Activated CD8-positive, alpha-beta memory T cell treated with anti-CD3 and anti-CD28 coated beads for 4 hours (primary cell): Measurements from ENCODE around the gene ADCK2.
A peak's percentile ranks its signal among the peaks of the same experiment; 100 is the strongest.
"Not testable (repeated sequence)": the region's sequence is repeated elsewhere in the genome, so short reads cannot be mapped to it uniquely, and the experiment has no call there.

ENCODE experiments used
- DNase-seq, 2 donors: peaks; one replicate each; pipeline ENCODE4 v3.0.0-alpha.2; 2020; ENCODE audit warnings: low read depth in 2 of 2

The ADCK2 gene, protein sequence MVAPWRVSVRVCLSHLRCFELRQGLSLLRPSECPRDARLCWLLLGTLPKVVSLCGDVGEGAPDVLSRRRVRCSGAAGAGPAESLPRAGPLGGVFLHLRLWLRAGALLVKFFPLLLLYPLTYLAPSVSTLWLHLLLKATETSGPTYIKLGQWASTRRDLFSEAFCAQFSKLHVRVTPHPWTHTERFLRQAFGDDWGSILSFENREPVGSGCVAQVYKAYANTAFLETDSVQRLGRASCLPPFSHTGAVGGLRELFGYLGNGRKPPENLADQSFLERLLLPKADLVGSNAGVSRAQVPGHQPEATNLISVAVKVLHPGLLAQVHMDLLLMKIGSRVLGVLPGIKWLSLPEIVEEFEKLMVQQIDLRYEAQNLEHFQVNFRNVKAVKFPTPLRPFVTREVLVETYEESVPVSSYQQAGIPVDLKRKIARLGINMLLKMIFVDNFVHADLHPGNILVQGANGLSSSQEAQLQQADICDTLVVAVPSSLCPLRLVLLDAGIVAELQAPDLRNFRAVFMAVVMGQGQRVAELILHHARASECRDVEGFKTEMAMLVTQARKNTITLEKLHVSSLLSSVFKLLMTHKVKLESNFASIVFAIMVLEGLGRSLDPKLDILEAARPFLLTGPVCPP

DNA sequence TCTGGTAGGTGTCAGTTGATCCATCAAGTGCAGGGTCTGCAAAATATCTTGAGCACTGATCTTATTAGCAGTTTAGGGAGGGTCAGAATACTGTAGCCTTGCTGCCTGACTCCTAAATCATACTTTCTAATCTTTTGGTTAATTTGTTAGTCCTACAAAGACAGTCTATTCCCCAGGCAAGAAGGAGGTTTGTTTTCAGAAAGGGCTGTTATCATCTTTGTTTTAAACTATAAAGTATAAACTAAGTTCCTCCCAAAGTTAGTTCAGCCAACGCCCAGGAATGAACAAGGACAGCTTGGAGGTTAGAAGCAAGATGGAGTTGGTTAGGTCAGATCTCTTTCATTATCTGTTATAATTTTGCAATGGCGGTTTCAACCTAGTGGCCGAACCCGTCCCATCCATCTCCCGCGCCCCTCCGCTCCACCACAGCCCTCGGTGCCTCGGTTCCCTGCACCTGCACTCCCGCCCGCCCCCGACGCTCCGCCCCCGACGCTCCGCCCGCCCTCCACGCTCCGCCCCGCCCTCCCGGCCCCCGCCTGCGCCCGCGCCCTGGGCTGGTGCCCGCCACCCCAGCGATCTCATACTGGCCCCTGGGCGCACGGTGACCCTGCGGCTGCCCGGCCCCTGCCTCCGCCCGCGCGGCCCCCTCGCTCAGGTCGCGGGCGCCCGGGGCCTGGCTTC, at the start of gene ADCK2:
TSS of gene ADCK2 (plus strand) at position 564 of the 681 bp plus-strand sequence. CDS start 386 bp downstream, outside the sequence.
- DNase-seq, result peak; percentile 20 to 30

DNA sequence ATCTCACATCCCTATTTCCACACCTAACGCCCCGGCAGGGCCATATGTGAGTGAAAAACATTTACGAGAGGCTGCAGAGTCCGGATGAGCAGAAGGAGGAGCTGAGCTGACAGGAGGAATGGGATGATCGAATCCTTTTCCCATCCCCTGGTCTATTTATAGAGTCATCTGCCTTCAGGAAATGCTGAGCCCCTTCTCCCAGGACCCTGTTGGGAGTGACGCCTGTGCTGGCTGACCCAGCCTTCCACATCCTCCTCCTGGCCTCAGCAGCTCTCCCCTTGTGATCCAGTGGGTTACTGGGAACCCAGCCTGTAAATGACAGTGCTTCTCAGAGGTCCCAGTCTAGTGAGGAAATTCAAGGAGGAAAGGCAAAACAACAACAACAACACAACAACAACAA, 48.8 kb upstream of the ADCK2 start:
- no peak for DNase-seq

DNA sequence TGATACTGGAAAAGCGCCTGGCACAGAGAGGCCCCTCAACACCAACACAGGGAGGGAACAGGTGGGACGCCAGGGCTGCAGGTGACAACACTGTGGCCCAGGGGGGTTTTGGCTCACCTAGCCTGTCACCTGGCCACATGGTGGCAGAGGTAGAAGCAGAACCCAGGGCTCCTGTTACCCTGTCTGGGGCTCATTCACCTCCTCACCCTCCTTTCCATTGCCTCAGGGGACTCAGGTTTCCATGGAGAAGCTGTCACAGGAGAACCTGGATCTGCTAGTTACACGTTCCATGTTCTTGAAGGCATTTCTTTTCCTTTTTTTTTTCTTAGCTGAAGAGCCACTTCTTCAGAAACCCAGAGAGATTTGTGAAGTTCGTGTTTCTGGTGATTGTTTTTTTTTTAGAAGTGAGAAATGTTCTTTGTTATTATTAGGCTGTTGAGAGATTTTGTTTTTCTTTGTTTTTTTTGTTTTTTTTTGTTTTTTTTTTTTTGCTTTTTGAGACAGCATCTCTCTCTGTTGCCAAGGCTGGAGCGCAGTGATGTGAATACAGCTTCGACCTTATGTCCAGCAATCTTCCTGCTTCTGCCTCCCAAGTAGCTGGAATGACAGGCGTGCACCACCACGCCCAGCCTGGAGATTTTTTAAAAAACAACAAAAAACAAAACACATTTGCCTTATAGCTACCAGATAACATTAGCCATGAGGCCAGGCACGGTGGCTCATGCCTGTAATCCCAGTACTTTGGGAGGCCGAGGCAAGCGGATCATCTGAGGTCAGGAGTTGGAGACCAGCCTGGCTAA, 48.2 kb upstream of the ADCK2 start:
- no peak for DNase-seq

DNA sequence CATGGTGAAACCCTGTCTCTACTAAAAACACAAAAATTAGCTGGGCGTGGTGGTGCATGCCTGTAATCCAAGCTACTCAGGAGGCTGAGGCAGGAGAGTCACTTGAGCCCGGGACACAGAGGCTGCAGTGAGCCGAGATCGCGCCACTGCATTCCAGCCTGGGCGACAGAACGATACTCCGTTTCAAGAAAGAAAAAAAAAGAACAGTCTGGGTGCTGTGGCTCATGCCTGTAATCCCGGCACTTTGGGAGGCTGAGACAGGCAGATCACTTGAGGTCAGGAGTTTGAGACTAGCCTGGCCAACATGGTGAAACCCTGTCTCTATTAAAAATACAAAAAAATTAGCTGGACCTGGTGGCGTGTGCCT, 47.6 kb upstream of the ADCK2 start:
- not testable (repeated sequence) for DNase-seq

DNA sequence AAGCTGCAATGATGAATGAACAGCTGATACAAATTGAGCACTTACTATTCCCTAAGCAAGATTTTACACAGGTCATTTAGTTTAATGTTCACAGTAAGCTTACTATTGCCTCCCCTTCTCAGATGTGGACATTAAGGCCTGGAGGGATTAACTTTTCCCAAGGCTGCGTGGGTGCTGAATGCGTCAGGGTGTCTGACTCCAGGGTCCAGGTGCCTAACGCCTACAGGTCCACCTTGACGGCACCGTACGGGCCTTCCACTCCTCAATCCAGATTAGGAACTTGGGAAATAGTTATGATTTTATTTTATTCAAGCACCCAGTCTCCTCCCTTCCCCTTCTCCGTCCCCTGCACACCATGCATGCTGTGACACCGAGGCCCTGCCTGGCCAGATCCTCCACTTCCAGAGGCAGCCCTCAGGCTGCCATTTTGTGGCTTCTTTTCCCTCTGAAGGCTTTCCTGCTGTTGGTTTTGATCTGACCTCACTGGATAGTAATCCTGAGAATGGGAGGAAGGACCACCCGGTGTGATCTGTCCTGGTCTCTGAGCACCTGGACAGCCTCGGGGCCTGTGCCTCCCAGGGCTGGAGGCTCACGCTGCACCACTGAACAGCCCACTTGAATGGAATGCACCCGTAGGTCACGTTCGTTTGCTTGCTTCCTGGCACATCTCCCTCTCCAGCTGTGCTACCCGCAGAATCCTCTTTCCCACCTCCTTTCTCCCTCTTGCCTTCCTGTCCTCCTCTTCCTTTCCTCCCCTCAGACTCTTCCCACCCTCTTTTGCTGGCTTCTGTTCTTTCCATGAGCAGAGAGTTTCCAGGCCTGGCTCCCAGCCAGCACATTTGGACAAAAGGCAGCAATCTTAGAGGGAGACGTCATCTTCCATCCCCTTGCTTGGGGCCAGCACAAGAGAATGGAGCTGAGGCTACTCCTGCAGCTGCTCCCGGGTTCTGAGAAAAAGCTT, 46.6 kb upstream of the ADCK2 start:
- no peak for DNase-seq

DNA sequence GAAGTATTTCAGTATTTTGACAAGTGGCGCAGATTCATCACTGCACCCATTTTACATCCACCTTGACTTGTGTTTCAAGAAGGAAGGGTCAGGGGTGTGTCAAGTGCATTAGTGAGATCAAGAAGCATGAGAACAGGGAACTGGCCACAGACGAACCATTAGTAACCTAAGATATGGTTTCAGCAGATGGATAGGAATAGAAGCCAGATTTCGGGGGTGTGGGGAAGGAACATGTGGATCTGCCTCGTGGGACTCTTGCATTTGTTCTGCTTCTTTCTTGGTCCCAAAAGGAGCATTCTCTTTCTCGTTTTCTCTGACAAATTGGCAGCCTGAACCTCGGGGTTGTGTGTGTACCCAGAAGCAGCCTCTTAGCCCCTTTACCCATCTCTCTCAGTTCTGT, 41.7 kb upstream of the ADCK2 start:
- DNase-seq, result no peak

DNA sequence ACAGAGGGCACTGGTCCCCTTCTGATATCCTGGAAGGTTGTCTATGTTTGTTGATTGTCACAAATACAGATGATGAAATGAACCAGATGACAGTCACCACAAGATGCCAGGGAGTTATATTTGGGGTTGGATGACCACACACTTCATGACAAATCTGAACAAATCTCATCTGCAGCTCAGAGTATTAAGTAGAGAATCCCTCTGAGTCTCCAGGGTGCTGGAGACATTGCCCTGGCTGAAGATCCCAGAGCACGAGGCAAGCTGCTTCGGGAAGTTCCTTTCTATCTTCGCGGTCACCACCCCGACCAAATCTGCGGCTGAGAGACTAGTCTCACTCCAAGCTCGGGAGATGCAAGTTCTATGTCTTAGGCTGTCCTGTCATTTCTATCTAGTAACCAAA, 41.1 kb upstream of the ADCK2 start:
- no peak for DNase-seq

DNA sequence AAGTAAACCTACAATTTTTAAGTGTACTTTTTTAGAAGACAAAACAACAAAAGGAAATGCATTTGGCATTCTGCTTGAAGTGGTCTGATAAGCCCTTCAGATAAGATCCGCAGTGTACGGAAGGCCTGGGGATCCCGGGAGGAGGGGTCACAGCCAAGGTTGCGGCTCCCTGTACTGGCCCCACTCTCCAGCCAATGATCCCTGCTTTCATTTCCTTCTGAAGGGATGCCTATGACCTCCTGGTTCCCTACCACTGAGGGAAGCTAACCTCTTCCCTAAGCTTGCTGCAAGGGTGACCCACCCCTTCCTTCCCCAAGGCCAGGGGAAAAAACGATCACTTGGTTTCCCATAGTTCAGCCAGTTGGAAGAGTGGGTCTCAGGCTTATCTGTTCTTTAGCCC, 37.4 kb upstream of the ADCK2 start:
- DNase-seq, result no peak

DNA sequence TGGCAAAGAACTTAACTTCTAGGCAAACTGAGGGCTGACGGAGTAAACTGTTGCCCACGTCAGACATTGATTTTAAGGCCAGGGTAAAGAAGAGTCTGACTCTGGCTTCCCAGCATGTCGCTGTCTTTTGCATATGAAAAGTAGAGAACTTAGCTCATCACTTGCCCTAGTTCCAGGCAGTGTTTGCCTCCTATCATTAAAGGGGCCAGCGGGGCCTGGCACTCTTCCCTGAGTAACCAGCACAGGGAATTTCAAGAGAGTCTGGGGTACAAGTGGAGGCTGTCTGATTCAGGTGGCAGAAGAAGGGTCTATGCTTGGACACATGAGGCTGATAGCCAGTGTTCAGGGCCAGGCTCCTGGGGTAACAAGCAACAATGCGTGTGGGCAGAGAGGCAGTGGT, 36.9 kb upstream of the ADCK2 start:
- DNase-seq, result no peak

DNA sequence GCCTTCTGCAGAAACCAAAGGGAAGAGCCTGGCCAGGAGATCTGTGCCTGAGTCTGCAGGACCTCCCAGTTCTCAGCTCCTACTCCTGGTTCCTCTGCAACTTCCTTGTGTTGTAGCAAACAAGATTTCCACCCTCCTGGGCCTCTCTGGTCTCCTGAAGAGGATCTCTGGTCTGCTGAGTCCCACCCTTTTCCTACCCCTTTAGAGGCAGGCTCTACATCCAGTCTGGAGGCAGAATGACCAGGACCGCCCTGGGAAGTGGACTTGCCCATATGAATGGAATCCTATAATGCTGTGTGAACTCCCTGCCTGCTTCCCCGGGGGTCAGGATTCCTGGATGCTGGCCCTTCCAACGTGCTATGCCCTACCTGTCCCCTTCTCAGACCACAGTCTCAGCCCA, 35.3 kb upstream of the ADCK2 start:
- DNase-seq, result no peak

DNA sequence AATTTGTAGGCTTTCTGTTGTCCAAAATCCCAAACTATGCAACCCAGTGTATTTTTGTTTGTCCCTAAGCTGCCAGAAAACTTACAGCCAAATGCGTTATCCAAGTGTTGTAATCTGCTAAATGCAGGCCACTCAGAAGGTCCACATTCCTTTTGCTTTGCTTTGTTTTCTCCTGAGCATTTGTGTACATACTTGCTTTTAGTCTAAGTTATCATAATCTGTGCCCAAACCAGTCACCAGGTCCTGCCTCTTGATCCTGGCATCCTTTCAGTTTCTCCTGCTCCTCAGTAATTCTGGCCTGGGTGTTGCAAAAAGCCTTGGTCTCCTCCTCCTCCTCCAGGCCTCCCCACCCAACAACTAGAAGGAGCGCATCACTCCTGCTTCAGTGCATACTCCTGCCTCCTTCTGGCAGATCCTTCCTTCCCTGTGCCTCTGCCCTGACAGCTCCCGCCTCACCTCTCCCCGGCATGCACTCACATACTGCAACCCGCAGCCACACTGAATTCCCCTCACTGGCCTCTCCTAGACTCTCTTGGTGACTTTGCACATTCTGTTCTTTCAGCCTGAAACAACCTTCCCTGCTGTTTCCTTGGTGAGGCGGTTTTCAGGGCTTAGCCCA, 34.5 kb upstream of the ADCK2 start:
- DNase-seq, result no peak

DNA sequence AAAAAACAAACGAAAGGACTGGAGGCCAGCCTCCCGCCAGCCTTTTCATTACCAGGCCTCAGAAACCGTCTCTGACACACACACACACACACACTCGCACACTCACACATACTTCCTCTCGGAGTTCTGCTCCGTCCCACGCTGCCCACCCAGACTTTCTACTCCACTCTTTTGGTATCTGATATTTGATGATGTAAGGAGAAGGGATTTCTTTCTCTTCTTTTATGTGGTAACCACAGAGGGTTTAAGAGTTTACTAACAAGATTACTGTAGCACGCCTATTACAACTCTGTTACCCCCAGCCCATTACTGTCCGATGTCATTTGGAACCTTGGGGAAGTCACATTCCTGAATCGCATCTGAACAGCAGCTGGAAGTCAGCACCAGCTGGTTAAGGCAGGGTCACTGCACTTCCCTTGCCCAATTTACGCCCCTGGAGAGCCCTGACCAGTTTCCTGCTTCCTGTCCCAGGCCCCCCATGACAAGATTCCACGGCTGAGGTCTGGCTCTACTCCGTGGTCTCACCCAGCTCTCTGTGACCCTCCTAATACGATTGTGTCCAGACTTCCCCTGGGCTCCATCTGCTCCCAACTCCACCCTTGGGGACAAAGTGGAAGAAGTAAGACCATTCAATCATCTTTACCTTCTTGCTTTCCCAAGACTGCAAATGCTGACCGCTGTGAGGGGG, 33.2 kb upstream of the ADCK2 start:
- no peak for DNase-seq

DNA sequence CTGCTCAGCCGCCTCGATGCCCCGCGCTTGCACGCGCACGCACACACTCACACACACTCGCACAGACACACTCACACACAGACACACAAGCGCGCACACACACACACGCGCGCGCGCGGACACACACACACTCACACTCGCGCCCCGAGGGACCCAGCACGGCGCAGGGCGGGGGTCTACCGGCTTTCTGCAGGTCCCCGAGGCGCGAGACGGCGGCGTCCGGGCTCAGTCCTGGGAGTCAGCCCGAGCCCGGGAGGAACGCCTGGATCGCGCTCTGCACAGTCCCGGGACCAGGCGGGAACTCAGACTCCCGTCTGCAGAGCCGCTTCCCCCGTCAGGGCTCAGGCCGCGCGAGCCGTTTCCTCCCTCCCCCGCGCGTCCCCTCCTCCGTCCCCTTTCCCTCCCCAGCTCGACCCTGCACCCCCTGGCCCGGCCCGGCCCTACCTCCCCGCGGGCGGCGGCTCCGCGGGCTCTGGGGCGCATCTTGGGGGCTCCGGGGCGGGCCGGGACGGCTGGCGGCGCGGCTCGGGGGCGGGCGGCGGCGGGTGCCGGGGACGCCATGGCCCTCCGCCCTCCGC, 32.6 kb upstream of the ADCK2 start:
- no peak for DNase-seq

DNA sequence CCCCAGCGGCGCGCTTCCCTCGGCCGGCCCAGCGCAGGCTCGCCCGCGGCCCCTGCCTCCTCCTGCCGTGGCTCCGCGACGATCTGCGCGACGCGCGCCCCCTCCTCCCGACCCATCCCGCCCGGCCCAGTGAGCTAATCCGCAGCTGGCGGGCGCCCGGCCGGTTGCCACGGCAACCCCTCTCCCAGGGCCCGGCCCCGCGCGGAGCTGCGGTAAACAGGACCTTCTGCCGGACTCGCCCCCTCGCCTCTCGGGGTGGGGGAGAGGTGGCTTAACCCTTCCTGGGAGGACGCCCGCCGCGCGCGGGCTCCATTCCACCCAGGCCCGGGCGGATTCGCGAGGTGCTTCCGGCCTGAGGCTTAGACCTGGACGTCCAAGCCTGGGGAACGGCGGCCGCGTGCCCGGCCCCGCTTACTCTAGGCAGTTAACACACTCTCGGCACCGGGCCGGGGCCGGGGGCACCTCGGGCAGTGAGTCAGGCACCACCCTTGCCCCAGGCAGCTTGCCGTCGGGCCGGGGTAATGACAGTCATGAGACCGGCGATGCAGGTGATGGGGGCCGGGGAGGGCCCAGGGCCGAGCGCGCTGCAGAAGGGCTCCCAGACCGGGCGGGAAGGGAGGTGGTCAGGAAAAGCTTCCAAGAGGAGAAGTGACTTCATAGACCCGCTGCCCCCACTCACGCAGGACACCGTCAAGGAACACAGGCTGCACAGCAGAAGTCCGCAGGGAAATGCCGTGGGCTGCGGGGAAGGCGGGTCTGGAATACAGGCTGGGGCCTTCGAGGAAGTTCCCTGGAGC, 31.8 kb upstream of the ADCK2 start, which contains the start of gene DENND2A:
TSS of gene DENND2A (minus strand) at position 87 of the 797 bp plus-strand sequence. CDS start 38,416 bp downstream, outside the sequence.
- DNase-seq, result no peak

DNA sequence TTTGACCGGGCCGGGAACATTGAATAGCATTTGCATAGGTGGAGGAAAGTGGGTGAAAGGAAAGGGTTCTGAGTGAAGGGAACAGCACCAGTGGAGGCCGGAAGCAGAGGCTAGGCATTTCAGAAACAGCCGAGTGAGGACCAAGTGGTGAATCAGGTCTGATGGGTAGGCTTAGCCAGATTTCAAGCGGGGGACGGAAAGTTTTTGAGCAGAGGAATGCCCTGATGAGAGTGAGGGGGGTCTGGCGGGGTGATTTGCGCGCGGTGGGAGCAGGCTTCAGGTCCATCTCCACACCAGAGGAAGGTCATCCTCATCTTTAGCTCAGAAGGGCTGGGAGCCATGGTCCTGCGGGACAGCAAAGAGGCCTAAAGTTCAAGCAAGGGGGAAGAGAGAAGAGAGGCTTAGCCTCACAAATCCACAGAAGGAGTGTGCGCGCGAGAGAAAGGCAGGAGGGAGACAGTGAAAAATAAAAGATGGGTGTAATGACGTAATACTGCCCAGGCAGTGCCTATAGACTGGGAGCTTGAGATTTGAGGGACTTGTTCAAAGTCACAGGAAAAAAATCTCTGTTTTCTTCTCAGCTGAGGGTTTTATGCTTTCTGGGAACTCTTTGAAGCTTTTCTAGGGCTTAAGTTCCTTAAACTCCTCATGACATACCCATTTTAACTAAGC, 31.1 kb upstream of the ADCK2 start:
- DNase-seq, result no peak

DNA sequence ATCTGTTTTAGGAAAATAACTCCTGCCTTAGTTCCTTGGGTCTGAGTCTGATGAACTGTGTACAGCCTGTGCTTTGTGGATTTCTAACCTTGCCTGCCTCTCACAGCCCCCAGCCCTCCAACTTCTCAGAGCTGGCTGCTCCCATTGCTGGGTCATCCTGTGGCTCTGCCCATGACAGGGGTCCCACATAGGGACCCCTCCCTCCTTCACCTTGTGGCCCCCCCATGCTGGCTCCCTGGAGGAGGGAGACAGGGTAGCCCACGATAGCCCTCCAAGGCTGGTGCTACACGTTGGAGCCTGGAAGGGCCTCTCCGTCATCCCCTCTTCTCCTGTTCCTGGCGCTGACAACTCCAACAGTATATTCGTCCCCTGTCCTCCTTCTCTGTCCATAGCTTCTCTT, 29.3 kb upstream of the ADCK2 start:
- no peak for DNase-seq

DNA sequence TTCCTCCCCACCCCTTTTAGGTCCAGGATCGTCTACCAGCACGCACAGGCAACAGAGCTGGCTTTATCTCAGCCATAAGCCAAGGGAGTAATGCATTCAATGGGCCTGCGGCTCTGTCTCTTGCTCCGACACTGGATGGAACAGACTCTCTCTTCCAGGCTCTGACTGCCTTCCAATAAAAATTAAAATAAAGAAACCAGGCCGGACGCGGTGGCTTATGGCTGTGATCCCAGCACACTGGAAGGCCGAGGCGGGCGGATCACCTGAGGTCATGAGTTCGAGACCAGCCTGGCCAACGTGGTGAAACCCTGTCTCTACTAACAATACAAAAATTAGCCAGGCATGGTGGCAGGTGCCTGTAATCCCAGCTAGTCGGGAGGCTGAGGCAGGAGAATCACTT, 28.0 kb upstream of the ADCK2 start:
- not testable (repeated sequence) for DNase-seq
